SK-N-MC (cell line): ENCODE results near the gene MAML3.

ENCODE experiments used
- EZH2 ChIP-seq: fragments of 200-600 bp; sonication (generic); IDR thresholded peaks from one replicate; pipeline ENCODE4 v1.6.1; 2017; ENCODE audit warnings: antibody characterized with exemption
- POLR2AphosphoS5 ChIP-seq: IDR thresholded peaks from 2 replicates; pipeline ENCODE4 v1.6.1; 2012; ENCODE audit warnings: mild to moderate bottlenecking, low read depth, low read length, borderline replicate concordance

DNA sequence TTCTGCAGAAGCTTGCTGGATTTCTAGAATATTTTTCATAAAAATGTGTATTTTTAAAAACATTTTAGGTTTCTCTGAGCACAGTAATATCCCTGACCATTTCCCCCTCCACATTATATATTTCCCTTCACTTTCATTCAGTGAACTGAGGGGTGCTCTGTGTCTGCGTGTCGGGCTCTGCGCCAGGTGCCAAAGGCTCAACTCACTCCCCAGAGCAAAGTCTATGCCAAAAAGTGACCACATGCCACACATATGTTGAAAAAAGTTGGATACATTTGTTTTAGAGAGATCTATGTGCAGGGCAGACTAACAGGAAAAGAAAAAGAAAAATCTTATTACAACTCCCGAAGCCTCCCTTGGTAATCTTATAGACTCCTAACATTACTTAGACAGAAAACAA is 254.6 kb downstream of the MAML3 start:
- TF ChIP-seq POLR2AphosphoS5 (no peak), EZH2 (no peak)
